Adrenal gland (tissue), 5 donors: ENCODE measurements around the gene GABBR1.

Experiments
- POLR2A ChIP-seq, 2 donors: fragments of 450-650 bp; IDR thresholded peaks; one replicate each; pipeline ENCODE4 v1.6.1; 2017; ENCODE audit warnings: antibody characterized with exemption in 2 of 2, mild to moderate bottlenecking in 2 of 2, moderate library complexity in 1 of 2
- TF ChIP-seq, protein P1 (sequence below), 6 experiments: fragments of 450-650 bp in 4 of 6; fragments of 200-600 bp in 2 of 6; sonication (generic) in 1 of 6; IDR thresholded peaks; 1 replicate in 5 of 6; 2 replicates in 1 of 6; pipeline versions ENCODE4 v1.5.1 to v1.8.0; 2016 to 2021; ENCODE audit warnings: antibody characterized with exemption in 6 of 6, mild to moderate bottlenecking in 2 of 6, moderate library complexity in 1 of 6
- donor health status: DM: no; HTN: no; CAD: no.

DNA sequence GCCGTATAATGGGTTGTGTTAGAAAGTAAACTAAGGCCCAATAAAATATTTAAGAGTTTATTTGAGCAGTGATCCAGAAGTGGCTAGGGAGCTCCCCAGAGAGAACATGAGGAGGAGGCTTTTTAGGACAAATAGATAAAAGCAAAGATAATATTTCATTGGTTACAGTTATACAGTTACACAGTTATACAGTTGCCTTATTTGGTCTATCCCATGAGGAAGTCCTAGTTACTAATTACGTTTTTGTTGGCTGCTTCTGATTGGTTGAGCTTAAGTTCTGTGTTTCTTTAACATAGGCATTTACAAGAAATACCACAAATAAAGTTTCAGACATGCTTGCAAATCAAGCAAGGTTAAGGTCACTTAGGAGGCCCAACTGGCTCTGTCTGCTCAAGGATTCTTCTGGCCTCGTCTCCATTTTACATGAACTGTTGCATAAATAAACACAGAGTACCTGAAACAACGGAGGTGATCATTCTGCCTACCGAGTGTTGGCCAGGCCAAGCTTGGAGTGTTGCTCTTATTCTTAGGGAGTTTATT is 80.4 kb downstream of the GABBR1 start:
- no peak for TF ChIP-seq POLR2A (IDR thresholded peaks at IDR 0.05)
- TF ChIP-seq, protein P1, sequence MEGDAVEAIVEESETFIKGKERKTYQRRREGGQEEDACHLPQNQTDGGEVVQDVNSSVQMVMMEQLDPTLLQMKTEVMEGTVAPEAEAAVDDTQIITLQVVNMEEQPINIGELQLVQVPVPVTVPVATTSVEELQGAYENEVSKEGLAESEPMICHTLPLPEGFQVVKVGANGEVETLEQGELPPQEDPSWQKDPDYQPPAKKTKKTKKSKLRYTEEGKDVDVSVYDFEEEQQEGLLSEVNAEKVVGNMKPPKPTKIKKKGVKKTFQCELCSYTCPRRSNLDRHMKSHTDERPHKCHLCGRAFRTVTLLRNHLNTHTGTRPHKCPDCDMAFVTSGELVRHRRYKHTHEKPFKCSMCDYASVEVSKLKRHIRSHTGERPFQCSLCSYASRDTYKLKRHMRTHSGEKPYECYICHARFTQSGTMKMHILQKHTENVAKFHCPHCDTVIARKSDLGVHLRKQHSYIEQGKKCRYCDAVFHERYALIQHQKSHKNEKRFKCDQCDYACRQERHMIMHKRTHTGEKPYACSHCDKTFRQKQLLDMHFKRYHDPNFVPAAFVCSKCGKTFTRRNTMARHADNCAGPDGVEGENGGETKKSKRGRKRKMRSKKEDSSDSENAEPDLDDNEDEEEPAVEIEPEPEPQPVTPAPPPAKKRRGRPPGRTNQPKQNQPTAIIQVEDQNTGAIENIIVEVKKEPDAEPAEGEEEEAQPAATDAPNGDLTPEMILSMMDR (IDR thresholded peaks at IDR 0.05) = no peak
